Panc1 (cell line): ENCODE results near the gene GCAT.
"Not testable (repeated sequence)": the region's sequence is repeated elsewhere in the genome, so short reads cannot be mapped to it uniquely, and the experiment has no call there.

Experiments
- CTCF ChIP-seq: fragments of 450-650 bp; IDR thresholded peaks from 2 replicates; pipeline ENCODE4 v1.5.1; 2017; ENCODE audit warnings: mild to moderate bottlenecking
- POLR2AphosphoS5 ChIP-seq: IDR thresholded peaks from 2 replicates; pipeline ENCODE4 v1.6.1; 2012; ENCODE audit warnings: mild to moderate bottlenecking, low read depth, low read length, moderate library complexity
- TCF7L2 ChIP-seq: IDR thresholded peaks from 2 replicates; pipeline ENCODE4 v1.6.1; 2011; ENCODE audit warnings: mild to moderate bottlenecking, low read depth, low read length, inconsistent platforms

DNA sequence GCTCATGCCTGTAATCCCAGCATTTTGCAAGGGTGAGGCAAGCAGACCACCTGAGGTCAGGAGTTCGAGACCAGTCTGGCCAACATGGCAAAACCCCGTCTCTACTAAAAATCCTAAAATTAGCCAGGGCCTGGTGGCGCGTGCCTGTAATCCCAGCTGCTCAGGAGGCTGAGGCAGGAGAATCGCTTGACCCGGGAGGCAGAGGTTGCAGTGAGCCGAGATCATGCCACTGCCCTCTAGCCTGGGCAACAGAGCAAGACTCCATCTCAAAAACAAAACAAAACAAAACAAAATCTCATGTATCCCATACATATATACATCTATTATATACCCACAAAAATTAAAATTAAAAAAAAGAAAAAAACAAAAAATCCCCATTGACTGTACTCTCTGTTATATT, 10.5 kb upstream of the GCAT start:
- TF ChIP-seq CTCF, POLR2AphosphoS5, TCF7L2: not testable (repeated sequence)
